Mucosa of rectum (tissue), 2 donors: ENCODE results near the gene GZMB.
"Not testable (repeated sequence)": the region's sequence is repeated elsewhere in the genome, so short reads cannot be mapped to it uniquely, and the experiment has no call there.

Experiments
- H3K27ac ChIP-seq, 2 donors: one replicate each; pipeline ENCODE4 v1.7.0; 2013; ENCODE audit warnings: inconsistent platforms in 2 of 2, low read depth in 2 of 2, low read length in 2 of 2
- H3K27me3 ChIP-seq, 2 donors: one replicate each; pipeline ENCODE4 v1.7.0; 2013; ENCODE audit warnings: low read length in 2 of 2; ENCODE audit not compliant: control insufficient read depth in 2 of 2, insufficient read depth in 2 of 2
- H3K36me3 ChIP-seq, 2 donors: one replicate each; pipeline ENCODE4 v1.7.0; 2013; ENCODE audit warnings: low read length in 2 of 2; ENCODE audit not compliant: control insufficient read depth in 2 of 2, insufficient read depth in 2 of 2
- H3K4me1 ChIP-seq, 2 donors: one replicate each; pipeline ENCODE4 v1.7.0; 2013; ENCODE audit warnings: low read length in 2 of 2, mild to moderate bottlenecking in 1 of 2; ENCODE audit not compliant: control insufficient read depth in 2 of 2, insufficient read depth in 2 of 2
- H3K4me3 ChIP-seq, 2 donors: one replicate each; pipeline ENCODE4 v1.7.0; 2013; ENCODE audit warnings: low read length in 2 of 2
- H3K9ac ChIP-seq, 2 donors: one replicate each; pipeline ENCODE4 v1.7.0; 2013; ENCODE audit warnings: low read length in 2 of 2, low read depth in 1 of 2, mild to moderate bottlenecking in 1 of 2
- H3K9me3 ChIP-seq, 2 donors: one replicate each; pipeline ENCODE4 v1.7.0; 2013; ENCODE audit warnings: low read length in 2 of 2; ENCODE audit not compliant: control insufficient read depth in 2 of 2
- donor health status: healthy.
- donor health status: Normal muscosa, but diverticular disease.

The GZMB gene

GRCh38 chr14:24607635-24608514 is 26.1 kb downstream of the GZMB start:
- H3K27me3 ChIP-seq: no peaks in the 10 kb centered on the region
- H3K36me3 ChIP-seq: no peaks in the 10 kb centered on the region
- no peak overlapping the region for H3K27ac ChIP-seq
- H3K9ac ChIP-seq: no peak overlapping the region
- peaks cover 0 to 3% of the 10 kb centered on the region in 2 donors for H3K4me1 ChIP-seq
- H3K9me3 ChIP-seq: no peaks in the 10 kb centered on the region
- H3K4me3 ChIP-seq: no peak overlapping the region

- H3K27ac ChIP-seq: no peak overlapping the region
- peaks cover 0 to 3% of the 10 kb centered on the region in 2 donors for H3K4me1 ChIP-seq
- no peak overlapping the region for H3K9ac ChIP-seq
- H3K36me3 ChIP-seq: no peaks in the 10 kb centered on the region
- no peak overlapping the region for H3K4me3 ChIP-seq
- no peaks in the 10 kb centered on the region for H3K9me3 ChIP-seq
- no peaks in the 10 kb centered on the region for H3K27me3 ChIP-seq
Observed at GRCh38 chr14:24607081-24607480, 26.9 kb downstream of the GZMB start.

- Histone ChIP-seq H3K4me1 (peaks cover 0 to 3% of the 10 kb centered on the region in 2 donors), H3K27ac (no peak overlapping the region), H3K27me3 (no peaks in the 10 kb centered on the region), H3K9ac (no peak overlapping the region), H3K36me3 (no peaks in the 10 kb centered on the region), H3K9me3 (no peaks in the 10 kb centered on the region), H3K4me3 (no peak overlapping the region)
Observed at GRCh38 chr14:24606297-24606696, 27.7 kb downstream of the GZMB start.

DNA sequence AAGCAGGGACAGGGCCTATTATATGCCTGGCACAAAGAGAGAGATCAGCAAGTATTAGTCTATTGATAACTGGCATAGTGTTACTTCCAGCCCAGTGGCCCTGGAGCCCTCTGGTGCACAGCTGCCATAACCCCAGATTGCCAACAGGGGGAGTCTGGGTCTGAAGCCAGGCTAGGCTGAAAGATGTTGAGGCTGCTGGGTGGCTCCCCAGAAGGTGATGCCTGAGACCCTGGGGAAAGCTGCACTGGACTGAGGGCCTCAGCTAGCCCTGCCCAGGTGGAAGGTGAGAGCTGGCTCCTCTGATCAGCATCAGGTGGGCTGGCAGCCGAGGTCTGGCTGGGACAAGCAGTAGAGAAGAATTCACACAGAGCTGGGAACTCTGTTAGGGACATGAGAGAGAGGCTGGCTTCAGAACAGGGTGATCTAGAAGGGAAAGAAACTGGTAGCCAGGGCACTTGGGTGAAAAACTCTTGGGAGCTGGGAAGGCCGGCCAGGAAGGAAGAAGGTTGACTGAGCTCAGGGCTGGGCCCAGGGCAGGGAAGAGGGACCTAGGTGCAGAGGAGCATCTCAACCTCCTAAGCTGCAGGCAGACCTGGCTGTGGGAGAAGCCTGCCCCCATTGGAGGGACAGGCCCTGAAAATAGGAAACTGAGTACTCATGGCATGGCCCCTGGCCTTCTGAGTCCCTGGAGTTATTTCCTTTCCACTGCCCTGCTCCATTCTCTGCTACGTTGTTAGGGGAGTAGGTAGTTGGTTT is 28.4 kb downstream of the GZMB start:
- Histone ChIP-seq H3K27me3 (no peaks in the 10 kb centered on the region), H3K4me1 (peaks cover 0 to 3% of the 10 kb centered on the region in 2 donors), H3K27ac (no peak overlapping the region), H3K9ac (no peak overlapping the region), H3K9me3 (no peaks in the 10 kb centered on the region), H3K4me3 (no peak overlapping the region), H3K36me3 (no peaks in the 10 kb centered on the region)

GRCh38 chr14:24597403-24597802 is 36.6 kb downstream of the GZMB start:
- Histone ChIP-seq H3K27ac (no peak overlapping the region), H3K4me1 (no peaks in the 10 kb centered on the region), H3K4me3 (no peak overlapping the region), H3K27me3 (no peaks in the 10 kb centered on the region), H3K36me3 (no peaks in the 10 kb centered on the region), H3K9ac (no peak overlapping the region), H3K9me3 (no peaks in the 10 kb centered on the region)

- no peak overlapping the region for H3K4me3 ChIP-seq
- no peak overlapping the region for H3K27ac ChIP-seq
- H3K9me3 ChIP-seq: no peaks in the 10 kb centered on the region
- H3K36me3 ChIP-seq: no peaks in the 10 kb centered on the region
- H3K9ac ChIP-seq: no peak overlapping the region
- H3K27me3 ChIP-seq: no peaks in the 10 kb centered on the region
- no peaks in the 10 kb centered on the region for H3K4me1 ChIP-seq
Observed at GRCh38 chr14:24595073-24595808, 38.7 kb downstream of the GZMB start.

GRCh38 chr14:24591004-24591403 is 43.0 kb downstream of the GZMB start:
- not testable (repeated sequence) for H3K4me3 ChIP-seq

GRCh38 chr14:24584402-24584801 is 49.6 kb downstream of the GZMB start:
- not testable (repeated sequence) for H3K4me3 ChIP-seq, H3K36me3 ChIP-seq, H3K27ac ChIP-seq, H3K27me3 ChIP-seq, H3K9ac ChIP-seq, H3K9me3 ChIP-seq, H3K4me1 ChIP-seq

More at GRCh38 chr14:24591004-24591403, 43.0 kb downstream of the GZMB start:
- H3K27me3 ChIP-seq, H3K9me3 ChIP-seq, H3K36me3 ChIP-seq, H3K9ac ChIP-seq, H3K4me1 ChIP-seq, H3K27ac ChIP-seq: not testable (repeated sequence)
